Panc1 (cell line): ENCODE data around the gene TLCD2. TPM values are rescaled to one million over a fixed set of nuclear protein-coding genes. Genes with fewer than 3 reads are reported as not detected.

ENCODE experiments used
- ATAC-seq: fragments of 200-7000 bp; cut with Tn5 transposase; 2 replicates; pipeline ENCODE4 v1.9.1; 2020; ENCODE audit warnings: mild to moderate bottlenecking, moderate library complexity
- BruUV-seq: library from RNA; stranded (reverse); fragments of 400-500 nt; replicated peaks from 2 replicates; lab custom pipeline; 2021; lab: Mats Ljungman, UMichigan
- CTCF ChIA-PET: fragments of 300-600 bp; sonication (Branson Sonifier 250); formaldehyde crosslinking; loops from one replicate; lab custom pipeline; 2022; ENCODE audit warnings: antibody characterized with exemption; lab: Charles Lee
- POLR2A ChIA-PET: fragments of 300-600 bp; sonication (Branson Sonifier 250); formaldehyde crosslinking; loops from one replicate; lab custom pipeline; 2022; ENCODE audit warnings: antibody characterized with exemption; lab: Charles Lee
- DNase-seq: peaks from one replicate; pipeline ENCODE4 v3.0.0-alpha.2; 2010; ENCODE audit warnings: low read depth, low spot score
- H3K27ac ChIP-seq: 2 replicates; pipeline ENCODE4 v1.5.1; 2011; ENCODE audit warnings: mild to moderate bottlenecking, low read length, inconsistent platforms
- H3K27me3 ChIP-seq: fragments of 200-500 bp; sonication (Bioruptor generic); 2 replicates; pipeline ENCODE4 v1.6.0; 2014; ENCODE audit warnings: low read length, inconsistent platforms; ENCODE audit not compliant: control insufficient read depth, insufficient read depth
- H3K36me3 ChIP-seq: fragments of 200-500 bp; sonication (Bioruptor generic); 2 replicates; pipeline ENCODE4 v1.5.1; 2014; ENCODE audit warnings: inconsistent platforms, mild to moderate bottlenecking, low read length, moderate library complexity; ENCODE audit not compliant: control insufficient read depth, insufficient read depth
- H3K4me1 ChIP-seq: 2 replicates; pipeline ENCODE4 v1.5.1; 2011; ENCODE audit warnings: inconsistent platforms, mild to moderate bottlenecking, low read length, moderate library complexity; ENCODE audit not compliant: control insufficient read depth, insufficient read depth
- H3K4me3 ChIP-seq, 2 experiments: 2 replicates each; pipeline ENCODE4 v1.5.1; 2011 to 2012; ENCODE audit warnings: low read depth in 2 of 2, low read length in 2 of 2, mild to moderate bottlenecking in 2 of 2, inconsistent platforms in 1 of 2, moderate library complexity in 1 of 2
- H3K9me3 ChIP-seq: fragments of 200-500 bp; sonication (Bioruptor generic); 2 replicates; pipeline ENCODE4 v1.5.1; 2014; ENCODE audit warnings: low read depth, mild to moderate bottlenecking, inconsistent platforms, low read length, moderate library complexity; ENCODE audit not compliant: control insufficient read depth, insufficient read depth
- POLR2AphosphoS5 ChIP-seq: IDR thresholded peaks from 2 replicates; pipeline ENCODE4 v1.6.1; 2012; ENCODE audit warnings: mild to moderate bottlenecking, low read depth, low read length, moderate library complexity
- SIN3A ChIP-seq: IDR thresholded peaks from 2 replicates; pipeline ENCODE4 v1.6.1; 2012; ENCODE audit warnings: low read depth, mild to moderate bottlenecking, low read length, moderate library complexity, borderline replicate concordance; ENCODE audit not compliant: insufficient read depth
- TCF7L2 ChIP-seq: IDR thresholded peaks from 2 replicates; pipeline ENCODE4 v1.6.1; 2011; ENCODE audit warnings: mild to moderate bottlenecking, low read depth, low read length, inconsistent platforms
- in situ Hi-C: cut with HindIII; loops from 2 replicates; pipeline ENCODE4 v1.10.0; 2016; ENCODE audit warnings: low sequenced_read_pairs, low pct_unique_long_range_greater_than_20kb
- intact Hi-C: fragments of 100-400 bp; cut with micrococcal nuclease; formaldehyde crosslinking; loops from one replicate; pipeline ENCODE4 v1.10.0; 2022; ENCODE audit not compliant: unreplicated experiment
- total RNA-seq: library from RNA; stranded (reverse); gene quantifications from one replicate; pipeline ENCODE4 v1.2.1, GENCODE V29; 2021; ENCODE audit not compliant: unreplicated experiment
- TF ChIP-seq, protein P1 (sequence below): fragments of 450-650 bp; IDR thresholded peaks from 2 replicates; pipeline ENCODE4 v1.5.1; 2017; ENCODE audit warnings: mild to moderate bottlenecking
- TF ChIP-seq, protein P2 (sequence below), 2 experiments: IDR thresholded peaks; 2 replicates each; pipeline ENCODE4 v1.6.1; 2011 to 2012; ENCODE audit warnings: low read depth in 2 of 2, control low read depth in 1 of 2, low read length in 1 of 2, mild to moderate bottlenecking in 1 of 2, moderate library complexity in 1 of 2; ENCODE audit not compliant: insufficient read depth in 1 of 2

The TLCD2 gene
- total RNA-seq, 1 experiment from 2014 or later = 7.0 TPM

DNA sequence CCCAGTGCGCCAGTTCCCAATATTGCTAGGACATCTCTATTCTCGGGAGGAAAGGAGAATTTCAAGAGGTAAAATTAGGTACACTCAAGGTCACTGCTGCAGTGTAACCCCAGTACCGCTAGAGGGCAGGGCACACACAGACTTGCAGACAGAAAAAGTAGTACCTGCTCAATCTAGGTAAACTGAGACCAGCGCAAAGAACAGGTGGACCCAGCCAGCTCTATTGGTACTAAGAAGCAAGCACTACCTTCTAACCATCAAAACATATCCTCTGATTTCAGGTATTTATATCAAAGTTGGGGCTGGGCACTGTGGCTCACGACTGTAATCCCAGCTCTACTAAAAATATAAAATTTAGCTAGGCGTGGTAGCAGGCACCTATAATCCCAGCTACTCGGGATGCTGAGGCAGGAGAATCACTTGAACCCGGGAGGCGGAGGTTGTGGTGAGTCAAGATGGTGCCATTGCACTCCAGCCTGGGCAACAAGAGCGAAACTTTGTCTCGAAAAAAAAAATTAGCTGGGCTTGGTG lies 10.7 kb upstream of the TLCD2 start:
- Histone ChIP-seq H3K36me3 (no peaks in the 10 kb centered on the region; the same call in 1 of the 2 replicates), H3K4me3 (peak overlapping the region in 1 of 2 experiments; percentile 16; a peak in 1 of 4 replicates), H3K9me3 (no peaks in the 10 kb centered on the region), H3K27me3 (no peaks in the 10 kb centered on the region), H3K27ac (peak overlapping the region; percentile 4; the same call in 1 of the 2 replicates), H3K4me1 (peaks cover 16% of the 10 kb centered on the region)
- DNase-seq (no peak), ATAC-seq (no peak)
- POLR2A ChIA-PET = interaction anchor here (0.6 to 0.7 kb wide), 2 partner anchors 60 to 150 kb away, joined by 6 to 8 read pairs; no protein-coding TSS in a partner anchor
- intact Hi-C loops (loop anchor here (5.0 kb wide), 1 partner anchor 61 kb away; no protein-coding TSS in a partner anchor), in situ Hi-C loops (no loop called here)
- TF ChIP-seq, protein P1, sequence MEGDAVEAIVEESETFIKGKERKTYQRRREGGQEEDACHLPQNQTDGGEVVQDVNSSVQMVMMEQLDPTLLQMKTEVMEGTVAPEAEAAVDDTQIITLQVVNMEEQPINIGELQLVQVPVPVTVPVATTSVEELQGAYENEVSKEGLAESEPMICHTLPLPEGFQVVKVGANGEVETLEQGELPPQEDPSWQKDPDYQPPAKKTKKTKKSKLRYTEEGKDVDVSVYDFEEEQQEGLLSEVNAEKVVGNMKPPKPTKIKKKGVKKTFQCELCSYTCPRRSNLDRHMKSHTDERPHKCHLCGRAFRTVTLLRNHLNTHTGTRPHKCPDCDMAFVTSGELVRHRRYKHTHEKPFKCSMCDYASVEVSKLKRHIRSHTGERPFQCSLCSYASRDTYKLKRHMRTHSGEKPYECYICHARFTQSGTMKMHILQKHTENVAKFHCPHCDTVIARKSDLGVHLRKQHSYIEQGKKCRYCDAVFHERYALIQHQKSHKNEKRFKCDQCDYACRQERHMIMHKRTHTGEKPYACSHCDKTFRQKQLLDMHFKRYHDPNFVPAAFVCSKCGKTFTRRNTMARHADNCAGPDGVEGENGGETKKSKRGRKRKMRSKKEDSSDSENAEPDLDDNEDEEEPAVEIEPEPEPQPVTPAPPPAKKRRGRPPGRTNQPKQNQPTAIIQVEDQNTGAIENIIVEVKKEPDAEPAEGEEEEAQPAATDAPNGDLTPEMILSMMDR = peak; percentile 97
- TF ChIP-seq, protein P2, sequence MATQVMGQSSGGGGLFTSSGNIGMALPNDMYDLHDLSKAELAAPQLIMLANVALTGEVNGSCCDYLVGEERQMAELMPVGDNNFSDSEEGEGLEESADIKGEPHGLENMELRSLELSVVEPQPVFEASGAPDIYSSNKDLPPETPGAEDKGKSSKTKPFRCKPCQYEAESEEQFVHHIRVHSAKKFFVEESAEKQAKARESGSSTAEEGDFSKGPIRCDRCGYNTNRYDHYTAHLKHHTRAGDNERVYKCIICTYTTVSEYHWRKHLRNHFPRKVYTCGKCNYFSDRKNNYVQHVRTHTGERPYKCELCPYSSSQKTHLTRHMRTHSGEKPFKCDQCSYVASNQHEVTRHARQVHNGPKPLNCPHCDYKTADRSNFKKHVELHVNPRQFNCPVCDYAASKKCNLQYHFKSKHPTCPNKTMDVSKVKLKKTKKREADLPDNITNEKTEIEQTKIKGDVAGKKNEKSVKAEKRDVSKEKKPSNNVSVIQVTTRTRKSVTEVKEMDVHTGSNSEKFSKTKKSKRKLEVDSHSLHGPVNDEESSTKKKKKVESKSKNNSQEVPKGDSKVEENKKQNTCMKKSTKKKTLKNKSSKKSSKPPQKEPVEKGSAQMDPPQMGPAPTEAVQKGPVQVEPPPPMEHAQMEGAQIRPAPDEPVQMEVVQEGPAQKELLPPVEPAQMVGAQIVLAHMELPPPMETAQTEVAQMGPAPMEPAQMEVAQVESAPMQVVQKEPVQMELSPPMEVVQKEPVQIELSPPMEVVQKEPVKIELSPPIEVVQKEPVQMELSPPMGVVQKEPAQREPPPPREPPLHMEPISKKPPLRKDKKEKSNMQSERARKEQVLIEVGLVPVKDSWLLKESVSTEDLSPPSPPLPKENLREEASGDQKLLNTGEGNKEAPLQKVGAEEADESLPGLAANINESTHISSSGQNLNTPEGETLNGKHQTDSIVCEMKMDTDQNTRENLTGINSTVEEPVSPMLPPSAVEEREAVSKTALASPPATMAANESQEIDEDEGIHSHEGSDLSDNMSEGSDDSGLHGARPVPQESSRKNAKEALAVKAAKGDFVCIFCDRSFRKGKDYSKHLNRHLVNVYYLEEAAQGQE (IDR thresholded peaks at IDR 0.05; ENCODE audit: insufficient read depth in 1 of 2, low read depth in 2 of 2, low read length in 1 of 2) = no peak
- no TSS peak for BruUV-seq
- CTCF ChIA-PET = interaction anchor here (0.6 to 3.2 kb wide), 7 partner anchors 49 to 323 kb away, joined by 3 to 16 read pairs (median 4); no protein-coding TSS in a partner anchor

DNA sequence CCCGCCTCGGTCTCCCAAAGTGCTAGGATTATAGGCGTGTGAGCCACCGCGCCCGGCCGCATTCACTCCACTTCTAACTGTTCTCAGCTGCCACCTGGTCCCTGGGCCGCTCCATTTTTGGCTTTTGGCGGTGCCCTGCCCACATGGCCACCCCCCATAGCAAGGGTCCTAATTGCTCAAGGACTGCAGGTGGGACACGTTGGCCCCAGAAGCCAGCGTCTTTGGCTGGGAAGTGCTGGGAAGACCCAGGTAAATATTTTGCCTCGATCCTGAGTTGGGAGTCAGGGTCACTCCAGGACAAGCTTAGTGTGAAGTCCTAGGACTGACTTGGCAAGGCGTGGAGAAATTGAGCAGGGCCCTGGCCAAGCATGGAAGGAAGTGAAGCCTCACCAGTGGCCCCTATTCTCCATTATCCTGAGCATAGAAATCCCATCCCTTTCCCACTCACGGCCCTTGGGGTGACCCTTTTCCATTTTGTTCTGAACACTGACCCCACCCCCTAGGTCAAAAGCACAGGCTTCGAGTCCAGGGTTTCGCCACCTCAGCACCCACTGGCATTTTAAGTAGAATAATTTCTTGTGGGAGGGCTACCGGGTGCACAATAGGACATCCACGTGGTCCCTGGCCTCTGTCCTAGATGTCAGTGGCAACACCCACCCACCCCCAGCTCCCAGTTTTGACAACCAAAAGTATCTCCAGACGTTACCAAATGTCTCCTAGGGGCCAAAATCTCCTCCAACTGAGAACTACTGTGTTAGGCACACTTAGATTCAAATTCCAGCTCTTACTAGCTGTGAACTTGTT lies 8.4 kb upstream of the TLCD2 start:
- Histone ChIP-seq H3K27me3 (no peaks in the 10 kb centered on the region), H3K4me3 (no peak overlapping the region), H3K4me1 (peaks cover 21% of the 10 kb centered on the region), H3K36me3 (no peaks in the 10 kb centered on the region; the same call in 1 of the 2 replicates), H3K9me3 (no peaks in the 10 kb centered on the region), H3K27ac (peak overlapping the region; percentile 99)
- in situ Hi-C loops (no loop called here), intact Hi-C loops (no loop called here)
- CTCF ChIA-PET = interaction anchor here (0.6 kb wide), 1 partner anchor 70 kb away, joined by 6 read pairs; no protein-coding TSS in a partner anchor
- no peak for DNase-seq
- TF ChIP-seq, protein P1 = no peak
- TF ChIP-seq POLR2AphosphoS5 = no peak
- TF ChIP-seq, protein P2 (IDR thresholded peaks at IDR 0.05; ENCODE audit: insufficient read depth in 1 of 2, low read depth in 2 of 2, low read length in 1 of 2) = no peak
- no peak for TF ChIP-seq SIN3A
- no peak for TF ChIP-seq TCF7L2
- ATAC-seq = no peak
- no TSS peak for BruUV-seq
- POLR2A ChIA-PET = interaction anchor here (0.7 kb wide), 1 partner anchor 58 kb away, joined by 4 read pairs; no protein-coding TSS in a partner anchor
